Measurements from ENCODE around the gene CDH4.

CDH4 gene

GRCh38 chr20:61555566-61555965, 303.5 kb downstream of the CDH4 start:
- Histone ChIP-seq H3K27ac (no peak overlapping the region), H3K4me3 (no peak overlapping the region)

DNA sequence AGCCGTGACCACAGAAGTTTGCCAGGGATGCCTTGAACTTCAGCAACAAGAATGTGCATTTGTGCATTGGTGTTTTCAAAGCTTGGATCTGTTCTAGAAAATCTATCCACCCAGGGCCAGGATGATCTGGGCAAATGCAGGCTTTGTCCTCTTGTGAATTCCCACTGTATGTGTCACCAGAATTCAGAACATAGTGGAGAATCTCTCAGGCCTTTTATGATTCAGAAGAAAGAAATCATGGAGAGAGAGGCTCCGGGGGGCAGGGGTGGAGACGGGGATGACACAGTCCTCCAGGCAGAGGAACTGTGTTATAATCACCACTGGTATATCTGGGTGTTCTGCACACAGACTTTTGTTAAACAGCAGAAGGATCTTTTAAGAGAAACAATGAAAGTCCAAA, 304.1 kb downstream of the CDH4 start:
- H3K4me3 ChIP-seq = no peak overlapping the region
- H3K27ac ChIP-seq = no peak overlapping the region

GRCh38 chr20:61556673-61557072, 304.6 kb downstream of the CDH4 start:
- Histone ChIP-seq H3K27ac (no peak overlapping the region), H3K4me3 (no peak overlapping the region)

DNA sequence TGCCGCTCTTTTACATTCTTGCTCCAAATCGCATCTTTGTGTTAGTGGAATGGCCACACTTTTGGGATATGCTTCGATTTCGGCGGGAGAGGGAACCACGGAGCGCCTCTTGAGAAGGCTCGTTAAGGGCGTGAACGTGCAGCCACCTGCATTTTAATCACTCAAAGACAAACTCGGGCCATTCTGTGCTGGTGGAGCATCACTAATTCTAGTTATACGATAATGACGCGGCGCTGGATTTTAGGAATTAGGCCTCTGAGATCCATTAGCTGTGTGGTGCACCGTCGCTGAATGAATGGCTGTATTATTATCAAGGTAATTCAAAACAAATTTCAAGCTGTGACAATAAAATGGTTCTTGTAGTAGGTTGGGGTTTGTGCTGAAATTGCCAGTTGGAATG, 305.6 kb downstream of the CDH4 start:
- Histone ChIP-seq H3K27ac (no peak overlapping the region), H3K4me3 (no peak overlapping the region)

DNA sequence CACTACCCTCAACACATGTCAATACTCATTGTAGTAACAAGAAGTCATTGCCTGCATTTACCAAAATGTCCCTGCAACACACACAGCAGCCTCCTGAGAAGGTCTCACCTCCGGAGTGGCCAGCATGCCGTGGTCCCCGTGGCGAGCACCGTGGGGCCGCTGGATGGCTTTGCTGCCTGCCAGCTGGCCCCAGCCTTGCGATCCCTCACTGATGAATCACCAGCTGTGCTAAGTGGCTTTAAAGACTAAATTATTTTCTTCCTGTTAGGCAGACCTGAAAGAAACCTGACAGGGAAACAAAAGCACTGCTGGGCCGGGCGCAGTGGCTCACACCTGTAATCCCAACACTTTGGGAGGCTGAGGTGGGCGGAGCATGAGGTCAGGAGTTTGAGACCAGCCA, 306.7 kb downstream of the CDH4 start:
- Histone ChIP-seq H3K4me3 (no peak overlapping the region), H3K27ac (no peak overlapping the region)

- no peak overlapping the region for H3K4me3 ChIP-seq
- H3K27ac ChIP-seq = no peak overlapping the region
These were observed 307.8 kb downstream of the CDH4 start for GRCh38 chr20:61559706-61560315.

DNA sequence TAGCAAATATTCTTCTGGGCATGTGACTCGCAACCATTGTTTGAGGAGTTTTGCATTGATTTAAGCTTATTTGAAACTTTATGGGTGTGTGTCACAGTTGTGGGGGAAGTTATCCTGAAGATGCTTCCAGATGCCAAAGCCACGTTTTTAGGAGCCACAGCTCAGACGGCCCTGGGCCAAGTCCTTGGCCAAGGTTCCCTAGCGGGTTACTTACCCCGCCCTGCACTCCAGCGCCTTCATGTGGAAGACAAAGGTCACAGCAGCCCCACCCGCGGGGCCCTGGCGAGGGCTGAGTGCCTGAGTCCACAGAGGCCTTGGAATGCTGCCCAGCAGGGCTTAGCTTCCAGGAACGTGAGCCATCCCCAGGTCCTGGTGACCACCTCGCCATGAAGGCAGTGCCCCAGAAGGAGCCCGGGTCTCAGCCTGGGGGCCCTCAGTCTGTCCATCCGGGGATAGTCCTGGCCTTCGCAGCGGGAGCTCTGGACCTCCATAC, 308.3 kb downstream of the CDH4 start:
- no peak overlapping the region for H3K4me3 ChIP-seq
- H3K27ac ChIP-seq = no peak overlapping the region

GRCh38 chr20:61561111-61561830, 309.2 kb downstream of the CDH4 start:
- no peak overlapping the region for H3K27ac ChIP-seq
- no peak overlapping the region for H3K4me3 ChIP-seq

DNA sequence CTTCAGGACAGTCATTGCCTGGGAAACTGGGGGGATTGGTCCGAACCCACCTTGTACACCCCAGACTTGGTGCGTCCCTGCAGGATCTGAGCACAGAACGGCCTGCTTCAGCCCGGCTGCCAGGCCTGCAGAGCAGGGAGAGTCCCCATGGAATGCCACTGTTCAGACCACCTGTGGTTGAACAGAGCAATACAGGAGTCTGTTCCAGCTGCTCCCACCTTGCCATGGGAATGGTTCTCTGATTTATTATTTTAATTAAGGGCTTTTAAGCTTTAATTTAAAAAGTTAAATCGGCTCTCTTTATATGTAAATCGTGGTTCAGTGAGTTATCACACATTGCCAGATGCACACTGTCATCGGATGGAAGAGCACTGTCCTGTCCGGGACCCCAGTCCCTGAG, 310.4 kb downstream of the CDH4 start:
- no peak overlapping the region for H3K4me3 ChIP-seq
- H3K27ac ChIP-seq = no peak overlapping the region

- no peak overlapping the region for H3K4me3 ChIP-seq
These were observed 310.9 kb downstream of the CDH4 start for GRCh38 chr20:61562897-61563504.

DNA sequence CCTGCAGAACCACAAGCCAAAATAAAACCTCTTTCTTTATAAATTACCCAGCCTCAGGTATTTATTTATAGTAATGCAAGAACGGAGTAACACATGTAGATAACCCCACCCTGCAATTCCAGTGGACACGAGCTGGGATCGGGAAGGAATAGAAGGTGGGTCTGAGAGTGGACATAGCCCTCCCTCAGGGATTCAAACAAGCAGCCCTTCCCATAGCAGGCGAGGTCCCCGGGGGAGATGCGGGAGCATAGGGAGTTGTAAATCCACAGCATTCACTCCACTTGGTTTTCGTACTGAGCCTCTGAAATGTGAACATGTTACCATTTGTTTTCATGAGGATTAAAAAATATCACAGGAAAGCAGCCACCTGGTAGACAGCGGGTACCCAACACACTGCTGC, 312.6 kb downstream of the CDH4 start:
- Histone ChIP-seq H3K4me3 (no peak overlapping the region), H3K27ac (no peak overlapping the region)

More at GRCh38 chr20:61562897-61563504, 310.9 kb downstream of the CDH4 start:
- H3K27ac ChIP-seq = no peak overlapping the region

DNA sequence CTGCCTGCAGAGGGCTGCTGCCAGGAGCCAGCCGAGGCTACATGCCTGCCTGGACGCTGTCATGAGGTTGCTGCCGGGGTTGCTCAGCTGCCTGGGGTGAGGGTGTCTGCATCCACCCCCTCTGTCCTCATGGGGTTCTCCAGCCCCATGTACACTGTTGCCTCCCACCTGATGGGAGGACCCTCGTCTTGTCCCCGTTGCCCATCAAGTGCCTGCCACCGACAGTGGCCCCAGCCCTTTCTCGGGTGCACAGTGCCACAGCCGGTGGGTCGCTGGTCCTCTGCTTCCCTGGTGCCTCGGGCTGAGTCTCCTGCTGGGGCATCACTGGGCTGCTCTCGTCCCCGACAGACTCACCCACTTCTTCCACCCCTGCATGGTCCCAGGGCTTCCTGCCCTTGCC, 313.7 kb downstream of the CDH4 start:
- no peak overlapping the region for H3K4me3 ChIP-seq
- H3K27ac ChIP-seq = no peak overlapping the region

GRCh38 chr20:61566691-61567090, 314.6 kb downstream of the CDH4 start:
- no peak overlapping the region for H3K27ac ChIP-seq
- H3K4me3 ChIP-seq = no peak overlapping the region

DNA sequence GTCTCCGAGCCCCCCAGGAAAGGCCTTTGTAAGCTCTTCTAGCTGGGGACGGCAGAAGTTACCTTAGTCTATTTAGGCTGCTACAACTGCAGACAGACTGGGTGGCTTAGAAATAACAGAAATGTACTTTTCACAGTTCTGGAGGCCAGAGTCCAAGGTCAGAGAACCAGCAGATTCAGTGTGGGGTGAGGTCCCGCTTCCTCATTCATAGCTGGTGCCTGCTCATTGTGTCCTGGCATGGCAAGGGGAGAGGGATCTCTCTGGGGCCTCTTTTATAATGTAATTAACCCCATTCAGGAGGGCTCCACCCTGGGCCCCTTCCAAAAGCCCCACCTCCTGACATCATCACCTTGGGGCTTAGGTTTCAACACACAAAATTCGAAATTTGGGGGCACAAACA, 315.1 kb downstream of the CDH4 start:
- Histone ChIP-seq H3K27ac (no peak overlapping the region), H3K4me3 (no peak overlapping the region)

DNA sequence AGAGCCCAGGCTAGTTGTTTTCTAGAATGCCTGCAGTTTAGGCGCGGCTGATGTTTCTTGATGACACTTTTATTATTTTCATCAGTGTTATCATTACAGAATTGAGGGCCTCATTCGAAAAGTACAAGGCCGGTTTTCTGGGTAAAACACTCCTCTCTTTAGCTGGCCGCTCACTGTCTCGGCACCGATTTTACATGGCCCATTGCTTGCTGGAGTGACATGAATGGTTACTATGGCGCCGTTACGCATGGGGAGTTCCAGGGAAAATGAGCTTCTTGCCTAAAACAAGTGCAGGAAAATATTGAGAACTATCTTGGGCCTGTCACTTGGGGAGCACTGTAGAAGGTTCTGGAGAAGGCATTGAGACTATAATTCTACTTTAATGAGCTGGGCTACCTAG, 317.8 kb downstream of the CDH4 start:
- H3K4me3 ChIP-seq = no peak overlapping the region

DNA sequence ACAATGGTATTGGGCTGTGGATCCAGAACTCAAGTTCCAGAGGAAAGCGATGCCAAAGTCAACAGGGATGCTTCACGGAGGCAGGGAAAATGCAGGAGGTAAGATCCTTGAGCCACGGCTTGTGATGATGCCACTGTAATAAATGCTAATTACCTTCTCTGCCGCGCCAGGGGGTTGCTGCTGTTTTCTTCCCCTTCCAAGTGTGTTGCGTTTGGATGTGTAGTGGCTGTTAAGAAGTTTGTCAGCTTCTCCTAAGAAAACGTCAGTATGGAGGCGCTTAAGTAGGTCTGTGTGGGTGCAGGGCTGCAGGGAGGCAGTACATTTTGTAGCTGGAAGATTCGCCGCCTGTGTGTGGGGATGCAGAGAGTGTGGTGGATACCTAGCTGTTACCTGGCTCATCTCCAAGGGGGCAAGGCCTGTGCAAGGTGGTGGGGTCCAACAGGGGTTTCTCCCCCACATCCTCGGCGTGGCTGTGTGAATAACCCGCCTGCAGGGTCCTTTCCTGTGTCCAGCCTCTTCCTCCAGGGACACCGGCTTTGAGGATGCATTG, 318.7 kb downstream of the CDH4 start:
- Histone ChIP-seq H3K27ac (no peak overlapping the region), H3K4me3 (no peak overlapping the region)

More for the DNA sequence above, 317.8 kb downstream of the CDH4 start:
- no peak overlapping the region for H3K27ac ChIP-seq

DNA sequence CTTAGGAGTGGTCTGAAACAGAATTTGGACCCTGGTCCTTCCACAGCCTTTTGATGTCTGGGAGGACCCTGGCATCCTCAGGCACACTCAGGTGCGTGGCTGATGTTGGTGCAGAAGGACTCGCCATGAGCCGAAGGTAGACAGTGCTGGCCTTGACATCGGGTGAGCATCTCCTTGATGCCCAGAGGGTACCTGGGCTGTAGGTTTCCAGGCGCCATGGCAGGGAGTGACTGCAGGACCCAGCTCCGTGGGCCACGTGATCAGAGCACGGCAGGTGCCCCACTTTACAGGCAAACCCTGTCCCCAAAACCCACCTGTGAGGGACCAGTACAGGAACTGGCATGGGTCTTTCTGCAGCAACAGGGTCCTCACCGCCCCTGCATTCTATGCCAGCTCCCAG, 319.2 kb downstream of the CDH4 start:
- H3K4me3 ChIP-seq = no peak overlapping the region

GRCh38 chr20:61571916-61572711, 320.1 kb downstream of the CDH4 start:
- Histone ChIP-seq H3K27ac (no peak overlapping the region), H3K4me3 (no peak overlapping the region)

More for the DNA sequence above, 319.2 kb downstream of the CDH4 start:
- no peak overlapping the region for H3K27ac ChIP-seq

DNA sequence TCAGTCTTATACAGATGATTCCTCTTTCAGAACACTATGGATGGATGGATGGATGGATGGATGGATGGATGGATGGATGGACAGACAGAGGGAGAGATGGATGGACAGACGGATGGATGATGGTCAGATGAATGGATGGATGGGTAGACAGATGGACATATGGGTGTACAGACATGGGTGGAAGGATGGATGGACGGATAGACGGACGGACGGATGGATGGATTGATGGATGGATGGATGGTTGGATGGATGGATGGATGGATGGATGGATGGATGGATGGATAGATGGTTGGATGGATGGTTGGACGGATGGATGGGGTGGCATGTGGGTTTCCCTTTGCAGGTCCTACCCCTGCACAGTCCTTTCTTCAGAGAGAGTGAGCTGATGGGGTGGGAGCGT, 320.7 kb downstream of the CDH4 start:
- no peak overlapping the region for H3K4me3 ChIP-seq
- no peak overlapping the region for H3K27ac ChIP-seq
